DOHH2 (cell line): ENCODE measurements around the gene CSGALNACT2.
"Not testable (repeated sequence)": the region's sequence is repeated elsewhere in the genome, so short reads cannot be mapped to it uniquely, and the experiment has no call there.

ENCODE experiments used
- CTCF ChIP-seq: fragments of 200-600 bp; sonication (generic); IDR thresholded peaks from one replicate; pipeline ENCODE4 v1.5.1; 2014; ENCODE audit warnings: antibody characterized with exemption, mild to moderate bottlenecking, low read depth, low read length; ENCODE audit not compliant: poor library complexity, severe bottlenecking
- EZH2phosphoT487 ChIP-seq: fragments of 200-600 bp; sonication (generic); IDR thresholded peaks from 2 replicates; pipeline ENCODE4 v1.6.1; 2017; ENCODE audit warnings: borderline replicate concordance, mild to moderate bottlenecking, antibody characterized with exemption, low read length, moderate library complexity, mixed read lengths

DNA sequence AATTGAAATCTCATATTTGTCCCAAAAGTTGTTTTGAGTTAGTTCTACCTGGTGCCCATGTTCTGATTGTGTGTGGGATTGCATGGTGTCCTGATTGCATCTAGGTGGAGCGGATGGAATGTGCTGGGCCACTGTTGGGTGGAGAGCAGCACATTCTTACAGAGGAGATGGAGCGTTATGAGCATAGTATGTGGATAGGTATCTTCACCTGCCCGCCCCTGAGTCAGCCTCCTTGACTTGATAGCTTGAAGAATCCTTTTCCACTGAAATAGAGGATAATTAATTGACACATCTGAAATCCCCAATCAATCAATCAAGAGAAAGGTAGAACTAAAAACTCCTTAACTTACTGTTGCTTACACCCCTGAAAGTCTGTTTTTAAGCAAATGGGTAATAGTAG, 45.5 kb downstream of the CSGALNACT2 start:
- not testable (repeated sequence) for TF ChIP-seq CTCF, EZH2phosphoT487
